GM19468 (cell line): ENCODE measurements around the gene DRC1.

Experiments used
- ATAC-seq: cut with Tn5 transposase; IDR thresholded peaks from one replicate; pipeline ENCODE4 v1.9.1; 2021; ENCODE audit warnings: mild to moderate bottlenecking, moderate library complexity, moderate number of reproducible peaks; ENCODE audit not compliant: unreplicated experiment; ENCODE audit errors: extremely low read depth

The DRC1 gene

DNA sequence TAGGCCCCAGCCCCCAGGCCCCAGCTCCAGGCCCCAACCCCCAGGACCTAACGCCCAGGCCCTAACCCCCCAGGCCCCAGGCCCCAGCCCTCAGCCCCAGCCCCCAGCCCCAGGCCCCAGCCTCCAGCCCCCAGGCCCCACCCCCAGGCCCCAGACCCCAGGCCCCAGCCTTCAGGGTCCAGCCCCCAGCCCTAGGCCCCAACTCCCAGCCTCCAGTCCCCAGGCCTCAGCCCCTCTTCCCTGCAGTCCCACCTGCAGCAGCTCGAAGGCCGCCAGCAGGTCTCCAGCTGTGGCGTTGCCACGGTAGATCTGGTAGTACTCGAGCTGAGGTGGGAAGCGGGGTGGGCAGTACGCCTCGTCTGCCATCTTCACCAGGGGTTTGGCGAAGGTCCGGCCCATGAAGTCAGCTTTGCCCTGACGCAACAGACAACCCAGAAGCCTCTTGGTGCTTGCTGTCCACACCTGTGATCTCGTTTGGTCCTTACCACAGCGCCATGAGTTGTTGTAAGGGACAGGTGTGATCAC is 72.6 kb downstream of the DRC1 start:
- ATAC-seq = no peak

DNA sequence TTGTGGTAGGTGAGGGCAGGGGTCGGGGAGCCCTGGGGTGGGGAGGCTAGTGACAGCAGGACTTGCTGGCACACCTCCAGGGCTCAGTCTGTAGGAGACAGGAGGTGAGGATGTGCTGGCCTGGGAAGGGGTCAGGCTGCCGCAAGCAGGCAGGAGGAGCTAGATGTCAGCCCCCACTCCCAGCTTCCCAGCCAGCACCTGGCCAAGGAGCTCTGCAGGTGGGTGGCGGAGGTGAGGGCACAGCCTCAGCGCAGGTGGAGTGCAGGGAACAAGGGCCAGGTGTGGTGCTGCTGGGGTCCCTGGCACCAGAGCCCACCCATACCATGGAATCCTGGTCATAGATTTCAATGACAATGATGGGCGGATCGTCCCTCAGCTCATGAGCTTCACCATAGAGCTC is 73.3 kb downstream of the DRC1 start:
- ATAC-seq = no peak

DNA sequence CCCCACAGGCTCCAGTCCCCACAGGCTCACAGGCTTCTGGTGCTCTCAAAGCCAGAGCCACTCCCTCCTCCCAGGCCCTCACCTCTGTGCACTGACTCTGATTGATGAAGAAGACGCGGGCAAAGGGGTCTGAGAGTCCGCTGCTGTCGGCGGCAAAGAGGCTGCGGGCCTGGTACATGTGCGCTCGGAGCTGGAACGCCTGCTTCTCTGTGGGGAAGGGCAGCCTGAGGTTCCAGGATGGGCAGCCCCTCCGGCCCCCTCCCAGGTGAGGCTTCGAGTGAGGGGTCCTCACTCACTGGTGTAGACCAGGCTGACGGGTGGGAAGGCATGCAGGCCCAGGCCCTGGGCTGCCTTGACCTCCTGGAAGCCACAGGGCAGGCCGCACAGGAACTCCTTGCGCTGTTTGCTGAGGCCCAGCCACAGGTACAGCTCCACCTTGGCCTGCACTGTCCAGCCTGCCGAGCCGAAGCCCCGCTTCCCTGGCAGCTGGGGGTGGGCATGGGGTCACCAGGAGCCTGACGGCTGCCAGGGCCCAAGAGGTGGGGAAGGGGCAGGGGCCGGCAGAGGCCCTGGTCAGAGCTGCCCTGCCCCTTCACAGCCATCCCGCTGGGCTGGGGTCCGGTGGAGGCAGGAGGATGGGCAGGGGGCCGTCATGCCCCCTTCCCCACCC is 74.2 kb downstream of the DRC1 start:
- no peak for ATAC-seq

- ATAC-seq = no peak
Observed at GRCh38 chr2:26477126-26477910, 75.6 kb downstream of the DRC1 start.

GRCh38 chr2:26477911-26478253 is 76.2 kb downstream of the DRC1 start, which contains the start of gene OTOF:
TSS of gene OTOF (minus strand) at chr2:26478124.
- ATAC-seq = no peak

- no peak for ATAC-seq
Observed at GRCh38 chr2:26478366-26478765, 76.6 kb downstream of the DRC1 start.

- ATAC-seq = no peak
Observed at GRCh38 chr2:26479131-26479788, 77.5 kb downstream of the DRC1 start.

DNA sequence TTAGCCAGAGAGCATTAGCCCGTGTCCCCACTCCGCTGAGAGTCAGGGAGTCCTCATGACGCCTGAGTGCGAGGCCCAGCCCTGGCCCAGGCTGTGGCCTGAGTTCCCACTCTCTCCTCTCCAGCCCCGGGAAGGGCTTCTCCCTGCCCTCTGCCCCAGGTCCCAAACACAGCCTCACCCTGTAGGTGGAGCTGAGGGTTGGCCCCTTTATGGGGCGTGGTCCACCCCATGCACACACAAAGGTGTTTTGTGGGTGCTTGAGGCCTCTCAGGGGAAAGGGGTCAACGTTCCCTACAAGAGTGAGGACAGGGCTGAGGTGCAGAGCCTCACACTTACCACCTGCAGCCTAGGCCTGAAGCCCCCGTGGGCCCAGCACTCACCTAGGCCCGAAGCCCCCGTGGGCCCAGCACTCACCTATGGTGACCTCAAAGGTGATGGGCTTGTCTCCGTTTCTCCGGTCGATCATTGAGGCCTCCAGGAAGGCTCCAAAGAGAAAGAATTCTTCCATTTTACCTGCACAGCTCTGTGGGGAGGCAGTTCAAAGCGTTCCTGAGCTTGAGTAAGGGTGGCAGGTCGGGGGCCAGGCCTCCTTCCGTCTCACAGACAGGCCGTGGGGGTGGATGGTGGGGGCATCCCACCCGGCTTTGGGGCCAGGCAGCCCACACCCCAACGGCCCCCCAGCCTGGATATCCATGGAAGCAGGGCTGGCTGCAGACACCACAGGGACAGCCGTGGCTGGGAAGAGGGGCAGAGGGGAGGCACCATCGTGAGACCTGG is 78.3 kb downstream of the DRC1 start:
- no peak for ATAC-seq

DNA sequence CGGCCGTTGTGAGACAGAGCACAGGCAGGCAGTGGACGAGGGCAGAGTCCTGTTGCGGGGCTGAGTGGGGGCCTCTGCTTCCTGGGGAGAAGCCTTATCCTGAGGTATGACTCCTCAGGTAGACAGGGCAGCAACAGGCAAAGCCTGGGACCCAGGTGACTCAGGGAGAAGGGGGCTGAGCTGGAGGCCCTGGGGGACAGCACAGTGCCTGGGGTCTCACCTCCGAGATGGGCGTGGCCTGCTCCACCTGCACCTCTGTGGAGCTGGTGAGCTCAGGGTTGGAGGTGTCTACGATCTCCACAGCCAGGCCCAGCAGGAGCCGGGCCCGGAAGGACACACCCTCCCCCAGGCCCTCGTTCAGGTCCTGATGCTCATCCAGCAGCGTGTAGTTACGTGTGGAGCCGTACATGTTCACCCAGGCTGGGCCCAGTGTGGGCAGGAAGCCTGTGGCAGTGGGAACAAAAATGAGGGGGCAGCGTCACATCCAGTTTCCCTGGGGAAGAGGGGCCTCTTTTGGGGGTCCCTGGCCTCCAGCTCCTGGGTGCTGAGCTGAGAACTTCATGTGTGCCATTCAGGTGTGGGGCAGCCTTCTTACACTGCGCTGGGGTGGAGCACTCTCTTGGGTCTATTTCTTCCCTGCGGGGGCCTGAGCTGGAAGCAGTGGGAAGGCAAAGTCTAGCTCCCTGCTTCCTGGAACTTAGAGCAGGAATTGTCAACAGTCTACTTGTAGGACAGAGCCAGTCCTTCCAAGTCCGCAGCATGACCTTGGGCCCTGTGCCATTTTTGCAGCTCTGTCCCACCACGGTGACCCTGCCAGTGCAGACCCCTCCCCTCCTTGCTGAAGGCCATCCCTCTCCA is 79.1 kb downstream of the DRC1 start:
- no peak for ATAC-seq

GRCh38 chr2:26481706-26482105 is 80.0 kb downstream of the DRC1 start:
- ATAC-seq = no peak

DNA sequence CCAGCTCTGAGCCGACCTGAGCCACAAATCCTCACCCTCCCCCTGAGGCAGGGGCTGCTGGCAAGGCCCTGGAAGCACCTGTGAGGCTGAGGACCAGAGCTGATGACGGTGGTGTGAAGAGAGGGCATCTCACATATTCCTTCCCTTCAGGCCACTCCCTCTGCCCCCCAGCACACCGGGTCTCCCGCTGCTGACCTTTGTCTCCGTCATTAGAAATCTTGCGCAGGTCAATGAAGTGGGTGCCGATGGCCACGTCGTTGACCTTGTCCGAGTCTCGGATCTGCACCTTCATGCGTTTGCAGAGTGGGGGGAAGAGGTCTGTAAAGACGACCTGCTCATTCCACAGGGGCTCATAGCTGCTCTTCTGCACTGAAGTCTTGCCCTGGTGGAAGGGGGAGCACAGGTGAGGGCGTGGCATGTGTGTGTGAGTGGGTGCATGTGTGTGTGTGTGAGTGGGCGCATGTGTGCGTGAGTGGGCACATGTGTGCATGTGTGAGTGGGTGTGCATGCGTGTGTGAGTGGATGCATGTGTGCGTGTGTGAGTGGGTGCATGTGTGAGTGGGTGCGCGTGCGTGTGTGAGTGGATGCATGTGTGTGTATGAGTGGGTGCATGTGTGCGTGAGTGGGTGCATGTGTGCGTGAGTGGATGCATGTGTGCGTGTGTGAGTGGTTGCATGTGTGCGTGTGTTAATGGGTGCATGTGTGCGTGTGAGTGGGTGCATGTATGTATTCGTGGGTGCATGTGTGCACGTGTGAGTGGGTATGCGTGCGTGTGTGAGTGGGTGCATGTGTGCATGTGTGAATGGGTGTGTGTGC is 80.7 kb downstream of the DRC1 start:
- no peak for ATAC-seq

GRCh38 chr2:26483027-26483326 is 81.3 kb downstream of the DRC1 start:
- no peak for ATAC-seq

DNA sequence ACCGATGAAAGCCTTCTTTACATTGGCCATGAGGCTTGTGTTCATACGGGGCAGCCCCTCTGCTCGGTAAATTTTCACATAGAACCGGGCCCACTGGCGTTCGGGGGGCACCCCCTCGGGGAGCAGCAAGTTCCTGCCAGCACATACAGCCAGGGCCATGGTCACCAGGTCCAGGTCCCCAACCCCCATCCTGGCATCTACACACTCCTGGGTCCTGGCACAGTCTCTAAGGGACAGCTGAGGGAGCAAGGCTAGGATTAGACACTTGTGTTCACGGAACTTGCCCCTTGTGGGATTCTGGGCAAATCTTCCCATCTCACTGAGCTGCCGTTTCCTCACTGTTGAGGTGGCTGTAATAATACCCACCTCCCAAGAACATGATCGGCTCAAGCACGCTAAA is 81.8 kb downstream of the DRC1 start:
- no peak for ATAC-seq

DNA sequence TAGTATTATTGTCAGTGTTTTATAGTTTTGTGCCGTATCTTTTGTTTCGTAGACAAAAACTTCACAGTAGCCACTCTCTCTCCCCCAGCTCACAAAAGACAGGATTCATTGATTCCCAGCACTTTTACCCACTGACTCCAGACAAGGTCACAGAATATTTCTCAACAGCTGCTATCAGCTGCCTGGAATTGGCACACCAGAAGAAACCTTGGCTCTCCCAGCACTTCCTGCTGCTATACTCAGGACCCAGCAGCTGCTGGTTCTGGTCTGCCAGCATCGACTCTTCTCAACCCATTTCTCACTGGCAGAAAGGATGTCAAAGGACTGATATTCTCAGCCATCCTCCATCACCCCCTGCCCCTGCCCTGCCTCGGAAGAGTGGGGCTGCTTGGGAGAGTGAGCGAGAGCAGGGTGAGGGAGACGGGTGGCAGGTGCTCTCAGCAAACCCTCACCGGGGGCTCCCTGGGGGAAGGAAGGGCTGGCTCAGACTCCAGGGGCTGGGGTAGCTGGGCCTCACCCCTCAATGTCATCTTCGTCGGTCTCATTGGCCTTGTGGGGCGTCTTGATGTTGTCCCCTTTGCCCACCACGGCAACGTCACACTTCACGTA is 82.3 kb downstream of the DRC1 start:
- no peak for ATAC-seq

- ATAC-seq = no peak
Observed at GRCh38 chr2:26484579-26484978, 82.9 kb downstream of the DRC1 start.

- ATAC-seq = no peak
Observed at GRCh38 chr2:26485099-26485498, 83.4 kb downstream of the DRC1 start.

GRCh38 chr2:26485725-26486418 is 84.2 kb downstream of the DRC1 start:
- ATAC-seq = no peak

DNA sequence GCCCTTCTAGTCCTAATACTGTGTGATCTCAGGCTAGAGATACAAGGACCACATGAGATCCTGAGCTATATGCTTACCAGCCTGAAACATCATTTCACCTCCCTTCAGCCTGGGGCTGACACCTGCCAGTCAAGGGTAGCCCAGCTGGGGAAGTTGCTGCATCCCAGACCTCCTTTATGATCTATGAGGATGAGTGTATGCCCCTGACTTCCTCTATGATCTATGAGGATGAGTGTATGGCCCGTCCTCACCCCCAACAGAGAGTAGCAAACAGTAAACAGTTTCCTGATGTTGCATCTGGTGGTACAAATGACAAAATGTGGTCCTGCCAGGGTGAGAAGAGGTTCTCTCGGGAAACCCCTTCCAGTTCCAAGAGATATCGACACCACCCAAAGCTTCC is 85.1 kb downstream of the DRC1 start:
- ATAC-seq = no peak
